ENCODE results near the gene IGFL2. TPM values are rescaled to one million over a fixed set of nuclear protein-coding genes. Genes with fewer than 3 reads are reported as not detected.
"Not testable (repeated sequence)": the region's sequence is repeated elsewhere in the genome, so short reads cannot be mapped to it uniquely, and the experiment has no call there.

IGFL2 gene
- total RNA-seq, 1 donor from 2014 or later, result not detected

GRCh38 chr19:46179076-46179759, 31.2 kb downstream of the IGFL2 start:
- H3K4me3 ChIP-seq (ENCODE audit: low read depth, low read length), result no peak overlapping the region
- DNase-seq (ENCODE audit: low read depth), result no peak
- TF ChIP-seq, protein P1, sequence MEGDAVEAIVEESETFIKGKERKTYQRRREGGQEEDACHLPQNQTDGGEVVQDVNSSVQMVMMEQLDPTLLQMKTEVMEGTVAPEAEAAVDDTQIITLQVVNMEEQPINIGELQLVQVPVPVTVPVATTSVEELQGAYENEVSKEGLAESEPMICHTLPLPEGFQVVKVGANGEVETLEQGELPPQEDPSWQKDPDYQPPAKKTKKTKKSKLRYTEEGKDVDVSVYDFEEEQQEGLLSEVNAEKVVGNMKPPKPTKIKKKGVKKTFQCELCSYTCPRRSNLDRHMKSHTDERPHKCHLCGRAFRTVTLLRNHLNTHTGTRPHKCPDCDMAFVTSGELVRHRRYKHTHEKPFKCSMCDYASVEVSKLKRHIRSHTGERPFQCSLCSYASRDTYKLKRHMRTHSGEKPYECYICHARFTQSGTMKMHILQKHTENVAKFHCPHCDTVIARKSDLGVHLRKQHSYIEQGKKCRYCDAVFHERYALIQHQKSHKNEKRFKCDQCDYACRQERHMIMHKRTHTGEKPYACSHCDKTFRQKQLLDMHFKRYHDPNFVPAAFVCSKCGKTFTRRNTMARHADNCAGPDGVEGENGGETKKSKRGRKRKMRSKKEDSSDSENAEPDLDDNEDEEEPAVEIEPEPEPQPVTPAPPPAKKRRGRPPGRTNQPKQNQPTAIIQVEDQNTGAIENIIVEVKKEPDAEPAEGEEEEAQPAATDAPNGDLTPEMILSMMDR (conservative IDR thresholded peaks at IDR 0.05; ENCODE audit: low read depth, low read length), result no peak

- TF ChIP-seq, protein P1 (conservative IDR thresholded peaks at IDR 0.05; ENCODE audit: low read depth, low read length), result no peak
- no peak for DNase-seq (ENCODE audit: low read depth)
- no peak overlapping the region for H3K4me3 ChIP-seq (ENCODE audit: low read depth, low read length)
Measured at GRCh38 chr19:46180701-46181387, 32.8 kb downstream of the IGFL2 start.

DNA sequence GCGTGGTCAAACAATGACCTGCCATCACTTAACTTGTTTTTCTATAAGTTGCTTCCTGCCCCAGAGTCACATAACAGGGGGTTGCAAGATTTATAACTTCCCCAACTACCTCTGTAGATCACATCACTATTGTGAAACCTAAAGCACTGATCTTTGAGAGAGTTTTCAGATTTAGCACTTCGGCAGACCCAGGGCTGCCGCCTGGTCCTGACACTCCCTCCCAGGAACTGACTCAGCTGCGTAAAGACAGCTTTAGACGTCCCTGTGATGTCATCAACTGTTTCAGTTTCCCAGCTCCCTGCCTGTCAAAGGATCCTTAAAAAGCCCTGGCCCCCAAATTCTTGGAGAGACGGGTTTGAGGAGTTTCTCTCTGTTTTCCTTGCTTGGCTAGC, 33.3 kb downstream of the IGFL2 start:
- no peak for DNase-seq (ENCODE audit: low read depth)
- no peak overlapping the region for H3K4me3 ChIP-seq (ENCODE audit: low read depth, low read length)
- TF ChIP-seq, protein P1 (conservative IDR thresholded peaks at IDR 0.05; ENCODE audit: low read depth, low read length), result no peak

DNA sequence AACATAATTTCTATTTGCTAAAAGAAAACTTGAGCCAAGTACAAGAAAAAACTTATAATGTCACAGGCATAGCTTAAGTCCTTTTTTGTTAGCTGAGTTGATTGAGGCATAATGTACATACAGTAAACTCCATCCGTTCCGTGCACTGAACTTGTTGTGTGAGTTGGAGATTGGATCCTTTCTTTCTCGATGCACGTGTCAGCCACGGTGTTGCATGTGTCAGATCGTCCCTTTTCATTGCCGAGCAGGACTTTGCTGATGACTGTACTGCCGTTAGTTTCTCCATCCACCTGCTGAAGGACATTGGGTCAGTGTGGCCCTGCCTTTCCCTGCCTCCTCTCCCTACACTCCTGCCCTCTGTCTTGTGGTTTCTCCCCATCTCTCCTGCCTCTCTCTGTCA, 34.4 kb downstream of the IGFL2 start:
- TF ChIP-seq, protein P1 (conservative IDR thresholded peaks at IDR 0.05; ENCODE audit: low read depth, low read length), result no peak
- H3K4me3 ChIP-seq (ENCODE audit: low read depth, low read length), result no peak overlapping the region
- no peak for DNase-seq (ENCODE audit: low read depth)

DNA sequence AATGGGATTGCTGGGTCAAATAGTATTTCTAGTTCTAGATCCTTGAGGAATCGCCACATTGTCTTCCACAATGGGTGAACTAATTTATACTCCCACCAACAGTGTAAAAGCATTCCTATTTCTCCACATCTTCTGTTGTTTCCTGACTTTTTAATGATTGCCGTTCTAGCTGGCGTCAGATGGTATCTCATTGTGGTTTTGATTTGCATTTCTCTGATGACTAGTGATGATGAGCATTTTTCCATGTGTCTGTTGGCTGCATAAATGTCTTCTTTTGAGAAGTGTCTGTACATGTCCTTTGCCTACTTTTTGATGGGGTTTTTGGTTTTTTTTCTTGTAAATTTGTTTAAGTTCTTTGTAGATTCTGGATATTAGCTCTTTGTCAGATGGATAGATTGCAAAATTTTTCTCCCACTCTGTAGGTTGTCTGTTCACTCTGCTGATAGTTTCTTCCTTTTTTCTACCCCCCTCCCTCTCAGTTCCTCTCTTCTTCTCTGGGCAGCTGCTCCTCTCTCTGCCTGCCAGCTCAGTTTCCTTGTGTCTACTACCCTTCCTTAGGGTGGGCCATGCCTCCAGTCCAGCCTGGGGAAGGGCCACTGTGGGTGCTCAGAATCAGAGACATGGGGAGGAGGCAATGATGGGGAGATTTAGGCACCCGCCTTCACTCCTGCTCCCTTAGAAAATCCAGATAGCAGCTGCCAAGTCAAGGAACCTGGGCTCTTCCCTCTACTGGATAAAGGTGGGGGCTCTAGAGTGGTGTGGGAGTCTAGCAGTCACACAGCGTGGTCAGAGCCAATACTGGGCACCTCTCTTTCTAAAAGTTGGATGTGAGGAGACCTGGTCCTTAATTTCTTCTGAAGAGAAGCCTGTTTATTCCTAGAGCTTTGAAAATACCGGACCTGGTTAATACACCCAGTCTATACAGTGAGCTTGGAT, 37.0 kb downstream of the IGFL2 start:
- H3K4me3 ChIP-seq (ENCODE audit: low read depth, low read length); DNase-seq (ENCODE audit: low read depth): not testable (repeated sequence)

GRCh38 chr19:46186101-46186716, 38.2 kb downstream of the IGFL2 start:
- TF ChIP-seq, protein P1 (conservative IDR thresholded peaks at IDR 0.05; ENCODE audit: low read depth, low read length), result no peak
- DNase-seq (ENCODE audit: low read depth), result no peak
- no peak overlapping the region for H3K4me3 ChIP-seq (ENCODE audit: low read depth, low read length)

DNA sequence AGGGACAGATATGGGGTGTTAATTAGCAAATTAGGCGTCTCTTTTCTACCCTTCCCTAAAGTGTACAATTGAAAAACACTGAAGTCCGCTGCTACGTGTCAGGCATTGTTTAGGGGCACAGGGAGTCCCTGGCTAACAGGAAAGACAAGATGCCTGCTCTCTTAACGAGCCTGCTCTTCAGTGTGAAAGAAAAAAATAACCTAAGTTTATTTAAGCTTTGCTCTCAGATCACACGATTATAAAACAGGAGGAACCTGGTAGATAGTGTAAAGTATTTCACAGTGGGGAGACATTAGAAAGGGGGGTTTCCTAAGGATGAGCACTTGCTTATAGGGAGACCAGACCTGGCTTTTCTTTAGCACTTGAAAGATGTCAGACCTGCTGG, 38.7 kb downstream of the IGFL2 start:
- TF ChIP-seq, protein P1 (conservative IDR thresholded peaks at IDR 0.05; ENCODE audit: low read depth, low read length), result no peak
- no peak overlapping the region for H3K4me3 ChIP-seq (ENCODE audit: low read depth, low read length)
- no peak for DNase-seq (ENCODE audit: low read depth)
